IMR-90 (cell line): ENCODE measurements around the gene POLA2. TPM values are rescaled to one million over a fixed set of nuclear protein-coding genes. Genes with fewer than 3 reads are reported as not detected.

Experiments used
- ATAC-seq: fragments of 200-7000 bp; cut with Tn5 transposase; 2 replicates; pipeline ENCODE4 v1.9.1; 2020; ENCODE audit warnings: low read depth, mild to moderate bottlenecking, moderate library complexity
- BruUV-seq: library from RNA; stranded (reverse); fragments of 400-500 nt; replicated peaks from 2 replicates; lab custom pipeline; 2021; lab: Mats Ljungman, UMichigan
- CTCF ChIA-PET: fragments of 300-600 bp; formaldehyde crosslinking; extraction: SDS; loops from one replicate; lab custom pipeline; 2021; ENCODE audit warnings: antibody characterized with exemption; lab: Yijun Ruan, JAX
- POLR2A ChIA-PET: fragments of 300-600 bp; sonication (Branson Sonifier 250); formaldehyde crosslinking; loops from one replicate; lab custom pipeline; 2022; ENCODE audit warnings: antibody characterized with exemption; ENCODE audit not compliant: unreplicated experiment; lab: Charles Lee
- DNase-seq: peaks from one replicate; pipeline ENCODE4 v3.0.0; 2013
- H2AFZ ChIP-seq: replicated peaks from 2 replicates; pipeline ENCODE3; 2013; ENCODE audit warnings: low read length, mild to moderate bottlenecking; ENCODE audit not compliant: poor library complexity
- H2AK5ac ChIP-seq: 2 replicates; pipeline ENCODE4 v1.6.1; 2013; ENCODE audit warnings: low read depth, low read length, inconsistent platforms
- H2AK9ac ChIP-seq: replicated peaks from 2 replicates; pipeline ENCODE3; 2013; ENCODE audit warnings: mild to moderate bottlenecking, low read depth, low read length, moderate library complexity; ENCODE audit not compliant: poor library complexity
- H2BK120ac ChIP-seq: 2 replicates; pipeline ENCODE4 v1.6.1; 2013; ENCODE audit warnings: low read depth, low read length, inconsistent platforms
- H2BK15ac ChIP-seq: 3 replicates; pipeline ENCODE4 v1.6.1; 2013; ENCODE audit warnings: low read depth, low read length, inconsistent platforms
- H2BK20ac ChIP-seq: 2 replicates; pipeline ENCODE4 v1.6.1; 2013; ENCODE audit warnings: low read depth, mild to moderate bottlenecking, inconsistent platforms, low read length, moderate library complexity
- H2BK5ac ChIP-seq: 2 replicates; pipeline ENCODE4 v1.6.1; 2013; ENCODE audit warnings: mild to moderate bottlenecking, low read depth, low read length, inconsistent platforms; ENCODE audit not compliant: poor library complexity, severe bottlenecking
- H3K14ac ChIP-seq: replicated peaks from 2 replicates; pipeline ENCODE4 v1.6.1; 2013; ENCODE audit warnings: low read depth, low read length, inconsistent platforms
- H3K18ac ChIP-seq: 2 replicates; pipeline ENCODE4 v1.6.1; 2013; ENCODE audit warnings: low read depth, low read length, control low read depth
- H3K23ac ChIP-seq: 2 replicates; pipeline ENCODE4 v1.6.1; 2013; ENCODE audit warnings: low read depth, low read length, inconsistent platforms
- H3K27ac ChIP-seq: 2 replicates; pipeline ENCODE4 v1.5.1; 2013; ENCODE audit warnings: mild to moderate bottlenecking, control low read depth, low read length; ENCODE audit not compliant: insufficient read depth
- H3K27me3 ChIP-seq: 2 replicates; pipeline ENCODE4 v1.6.1; 2013; ENCODE audit warnings: low read length; ENCODE audit not compliant: control insufficient read depth, insufficient read depth
- H3K36me3 ChIP-seq: 2 replicates; pipeline ENCODE4 v1.6.1; 2013; ENCODE audit warnings: low read length, mixed read lengths; ENCODE audit not compliant: control insufficient read depth, insufficient read depth
- H3K4ac ChIP-seq: 2 replicates; pipeline ENCODE4 v1.6.1; 2013; ENCODE audit warnings: low read depth, low read length, inconsistent platforms
- H3K4me1 ChIP-seq: 2 replicates; pipeline ENCODE4 v1.6.1; 2013; ENCODE audit warnings: low read length, mixed read lengths; ENCODE audit not compliant: control insufficient read depth, insufficient read depth
- H3K4me2 ChIP-seq: 2 replicates; pipeline ENCODE4 v1.6.1; 2013; ENCODE audit warnings: low read depth, mild to moderate bottlenecking, control low read depth, low read length, moderate library complexity
- H3K4me3 ChIP-seq: 2 replicates; pipeline ENCODE4 v1.5.1; 2013; ENCODE audit warnings: low read depth, mild to moderate bottlenecking, control low read depth, low read length, moderate library complexity; ENCODE audit not compliant: insufficient read depth
- H3K56ac ChIP-seq: 2 replicates; pipeline ENCODE4 v1.6.1; 2013; ENCODE audit warnings: low read length, inconsistent platforms; ENCODE audit not compliant: insufficient read depth; ENCODE audit errors: extremely low read depth
- H3K79me1 ChIP-seq, 2 experiments: 2 replicates each; pipeline ENCODE4 v1.6.1; 2013; ENCODE audit warnings: low read length in 2 of 2, inconsistent platforms in 1 of 2, low read depth in 1 of 2
- H3K9ac ChIP-seq: 2 replicates; pipeline ENCODE4 v1.6.1; 2013; ENCODE audit warnings: low read depth, low read length, control low read depth
- H3K9me1 ChIP-seq: 2 replicates; pipeline ENCODE4 v1.6.1; 2013; ENCODE audit warnings: low read length, inconsistent platforms; ENCODE audit not compliant: insufficient read depth
- H3K9me3 ChIP-seq: 2 replicates; pipeline ENCODE4 v1.6.1; 2013; ENCODE audit warnings: low read length; ENCODE audit not compliant: control insufficient read depth, insufficient read depth
- H4K20me1 ChIP-seq: 2 replicates; pipeline ENCODE4 v1.6.1; 2013; ENCODE audit warnings: low read length, inconsistent platforms; ENCODE audit not compliant: insufficient read depth
- H4K5ac ChIP-seq: 2 replicates; pipeline ENCODE4 v1.6.1; 2013; ENCODE audit warnings: mild to moderate bottlenecking, low read depth, low read length, control low read depth
- H4K8ac ChIP-seq, 2 experiments: 2 replicates each; pipeline ENCODE4 v1.6.1; 2013; ENCODE audit warnings: low read depth in 2 of 2, low read length in 2 of 2, control low read depth in 1 of 2, inconsistent platforms in 1 of 2
- H4K91ac ChIP-seq: 2 replicates; pipeline ENCODE4 v1.6.1; 2013; ENCODE audit warnings: low read depth, low read length, inconsistent platforms; ENCODE audit not compliant: insufficient read depth
- BHLHE40 ChIP-seq: fragments of 150-350 bp; IDR thresholded peaks from 2 replicates; pipeline ENCODE4 v1.6.1; 2016; ENCODE audit warnings: mild to moderate bottlenecking, low read depth, low read length
- FOS ChIP-seq: fragments of 150-350 bp; IDR thresholded peaks from 2 replicates; pipeline ENCODE4 v1.6.1; 2016; ENCODE audit warnings: low read depth, low read length
- NFE2L2 ChIP-seq: fragments of 150-350 bp; IDR thresholded peaks from 2 replicates; pipeline ENCODE4 v1.6.1; 2016; ENCODE audit warnings: low read depth, mild to moderate bottlenecking, low read length
- RAD21 ChIP-seq: IDR thresholded peaks from 2 replicates; pipeline ENCODE4 v1.6.1; 2012; ENCODE audit warnings: low read length, improper control_type of control experiment
- WGBS, 2 experiments: methylation state at CpG; one replicate each; pipeline versions ENCODE4 v1.1.5 to v1.1.7; 2013; ENCODE audit warnings: missing lambda C conversion rate in 2 of 2; ENCODE audit not compliant: insufficient read length in 1 of 2; ENCODE audit errors: extremely low coverage in 2 of 2; 5-methylcytosine and 5-hydroxymethylcytosine counted together
- dilution Hi-C: fragments of 300-500 bp; cut with HindIII; formaldehyde crosslinking; loops from one replicate; pipeline ENCODE4 v1.14.3; 2018; ENCODE audit warnings: low sequenced_read_pairs; ENCODE audit not compliant: unreplicated experiment
- in situ Hi-C: fragments of 300-500 bp; cut with MboI; formaldehyde crosslinking; loops from 3 replicates; pipeline ENCODE4 v1.14.3; 2019; ENCODE audit warnings: low sequenced_read_pairs, inconsistent platforms, mixed read lengths
- intact Hi-C: fragments of 100-400 bp; cut with micrococcal nuclease; formaldehyde crosslinking; loops from 2 replicates; pipeline ENCODE4 v1.10.0; 2022
- polyA plus RNA-seq, 3 experiments: library from polyadenylated mRNA; depleted of rRNA; stranded (reverse); fragments of >200 nt; gene quantifications; 2 replicates each; pipeline ENCODE4 v1.2.3, GENCODE V29; 2012; ENCODE audit warnings: low replicate concordance in 1 of 3
- total RNA-seq: library from RNA; depleted of rRNA; stranded (reverse); fragments of >200 nt; gene quantifications from 2 replicates; pipeline ENCODE4 v1.2.3, GENCODE V29; 2012

Gene POLA2
- total and polyA plus RNA-seq, 2 of the 4 experiments (the other 2 are of a cell fraction), result 14.2 to 17.3 TPM

DNA sequence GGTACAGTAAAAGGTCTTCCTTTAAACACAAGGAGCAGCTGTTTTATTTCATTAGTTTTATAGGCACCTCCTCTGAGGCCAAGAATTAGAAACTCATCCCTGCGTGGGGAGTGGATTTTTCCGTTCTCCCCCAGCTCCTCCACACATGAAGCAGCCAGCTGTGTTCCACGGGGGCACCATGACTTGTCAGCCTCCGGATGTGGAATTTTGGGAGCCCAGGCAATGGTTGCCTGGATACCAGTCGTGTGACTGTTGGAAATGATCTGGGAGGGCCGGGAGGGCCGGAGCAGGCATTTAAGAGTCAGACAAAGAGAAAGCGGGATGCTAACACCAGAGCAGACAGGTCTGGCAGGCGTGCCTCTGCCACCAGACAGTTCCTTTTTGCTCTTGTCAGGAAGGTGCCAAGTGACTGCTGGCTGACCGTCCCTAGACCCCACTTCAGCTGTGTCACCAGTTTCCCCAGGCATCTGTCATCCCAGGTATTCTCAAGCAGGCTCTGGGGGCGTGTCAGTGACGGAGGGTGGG, 37.0 kb downstream of the POLA2 start (continued):
- TF ChIP-seq FOS, result no peak

DNA sequence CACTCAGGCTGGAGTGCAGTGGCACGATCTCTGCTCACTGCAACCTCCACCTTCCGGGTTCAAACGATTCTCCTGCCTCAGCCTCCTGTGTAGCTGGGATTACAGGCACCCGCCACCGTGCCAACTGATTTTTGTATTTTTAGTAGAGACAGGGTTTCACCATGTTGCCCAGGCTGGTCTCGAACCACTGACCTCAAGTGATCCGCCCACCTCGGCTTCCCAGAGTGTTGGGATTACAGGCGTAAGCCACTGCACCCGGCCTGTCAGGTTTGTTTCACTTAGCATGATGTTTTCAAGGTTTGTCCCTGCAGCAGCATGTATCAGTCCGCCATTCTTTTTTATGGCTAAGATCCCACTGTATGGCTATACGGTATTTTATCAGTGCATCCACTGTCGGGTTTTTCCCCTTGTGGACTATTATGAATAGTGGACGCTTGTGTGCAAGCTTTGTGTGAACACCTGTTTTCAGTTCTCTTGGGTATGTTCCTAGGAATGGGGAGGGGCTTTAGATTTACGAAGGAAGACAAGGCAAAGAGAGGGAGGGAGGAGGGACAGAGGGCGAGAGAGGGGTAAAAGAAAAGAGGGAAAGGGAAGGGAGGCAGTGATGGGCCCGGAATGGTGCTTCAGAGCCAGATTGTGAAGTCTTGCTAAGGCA, 39.0 kb downstream of the POLA2 start:
- Histone ChIP-seq H3K56ac (no peak overlapping the region), H3K27ac (peak overlapping the region; percentile 11; the same call in 1 of the 2 replicates), H3K27me3 (no peaks in the 10 kb centered on the region), H2BK5ac (no peak overlapping the region), H2AK9ac (peak overlapping the region; percentile 91), H3K4me1 (peaks cover 55% of the 10 kb centered on the region), H3K23ac (no peak overlapping the region), H3K4me2 (no peak overlapping the region), H3K9me3 (no peaks in the 10 kb centered on the region), H2BK20ac (peak overlapping the region; percentile 38; the same call in 1 of the 2 replicates), H3K9ac (no peak overlapping the region), H4K20me1 (peaks cover 13% of the 10 kb centered on the region), H3K14ac (no peak overlapping the region), H3K79me1 (peaks cover 7 to 61% of the 10 kb centered on the region in 2 experiments; a peak in 3 of 4 replicates), H4K91ac (0 out of 2 replicates have a peak overlapping the region, but pooled peaks have one; percentile 95), H3K18ac (no peak overlapping the region; the same call in 1 of the 2 replicates), H3K4me3 (no peak overlapping the region), H3K36me3 (0 out of 2 replicates have a peak, but pooled peaks cover 2% of the 10 kb centered on the region), H3K9me1 (peaks cover 53% of the 10 kb centered on the region), H2AK5ac (peak overlapping the region; percentile 95; the same call in 1 of the 2 replicates), H4K5ac (no peak overlapping the region; the same call in 1 of the 2 replicates), H2BK15ac (no peak overlapping the region), H4K8ac (peak overlapping the region in 1 of 2 experiments; percentile 81; a peak in 1 of 4 replicates), H3K4ac (peak overlapping the region; percentile 96; the same call in 1 of the 2 replicates), H2BK120ac (peak overlapping the region; percentile 50; the same call in 1 of the 2 replicates), H2AFZ (no peak overlapping the region)
- in situ Hi-C loops, result no loop called here
- no TSS peak for BruUV-seq
- dilution Hi-C loops, result no loop called here
- ATAC-seq, result no peak
- intact Hi-C loops, result no loop called here
- no peak for DNase-seq
- whole genome bisulfite sequencing, 2 experiments, result 90% methylated on average over 8 of the region's 17 CpGs; no CpG with 5 or more reads in 1 of the 2 experiments
- POLR2A ChIA-PET, result no interaction called here
- TF ChIP-seq RAD21 (no peak), BHLHE40 (no peak), NFE2L2 (no peak)
- CTCF ChIA-PET, result no interaction called here
